Bone marrow (tissue), 2 donors: ENCODE measurements around the gene NPC1L1.

Experiments
- DNase-seq, 2 donors: peaks; one replicate each; lab custom pipeline; 2025; lab: John Stamatoyannopoulos, UW

NPC1L1 gene, protein sequence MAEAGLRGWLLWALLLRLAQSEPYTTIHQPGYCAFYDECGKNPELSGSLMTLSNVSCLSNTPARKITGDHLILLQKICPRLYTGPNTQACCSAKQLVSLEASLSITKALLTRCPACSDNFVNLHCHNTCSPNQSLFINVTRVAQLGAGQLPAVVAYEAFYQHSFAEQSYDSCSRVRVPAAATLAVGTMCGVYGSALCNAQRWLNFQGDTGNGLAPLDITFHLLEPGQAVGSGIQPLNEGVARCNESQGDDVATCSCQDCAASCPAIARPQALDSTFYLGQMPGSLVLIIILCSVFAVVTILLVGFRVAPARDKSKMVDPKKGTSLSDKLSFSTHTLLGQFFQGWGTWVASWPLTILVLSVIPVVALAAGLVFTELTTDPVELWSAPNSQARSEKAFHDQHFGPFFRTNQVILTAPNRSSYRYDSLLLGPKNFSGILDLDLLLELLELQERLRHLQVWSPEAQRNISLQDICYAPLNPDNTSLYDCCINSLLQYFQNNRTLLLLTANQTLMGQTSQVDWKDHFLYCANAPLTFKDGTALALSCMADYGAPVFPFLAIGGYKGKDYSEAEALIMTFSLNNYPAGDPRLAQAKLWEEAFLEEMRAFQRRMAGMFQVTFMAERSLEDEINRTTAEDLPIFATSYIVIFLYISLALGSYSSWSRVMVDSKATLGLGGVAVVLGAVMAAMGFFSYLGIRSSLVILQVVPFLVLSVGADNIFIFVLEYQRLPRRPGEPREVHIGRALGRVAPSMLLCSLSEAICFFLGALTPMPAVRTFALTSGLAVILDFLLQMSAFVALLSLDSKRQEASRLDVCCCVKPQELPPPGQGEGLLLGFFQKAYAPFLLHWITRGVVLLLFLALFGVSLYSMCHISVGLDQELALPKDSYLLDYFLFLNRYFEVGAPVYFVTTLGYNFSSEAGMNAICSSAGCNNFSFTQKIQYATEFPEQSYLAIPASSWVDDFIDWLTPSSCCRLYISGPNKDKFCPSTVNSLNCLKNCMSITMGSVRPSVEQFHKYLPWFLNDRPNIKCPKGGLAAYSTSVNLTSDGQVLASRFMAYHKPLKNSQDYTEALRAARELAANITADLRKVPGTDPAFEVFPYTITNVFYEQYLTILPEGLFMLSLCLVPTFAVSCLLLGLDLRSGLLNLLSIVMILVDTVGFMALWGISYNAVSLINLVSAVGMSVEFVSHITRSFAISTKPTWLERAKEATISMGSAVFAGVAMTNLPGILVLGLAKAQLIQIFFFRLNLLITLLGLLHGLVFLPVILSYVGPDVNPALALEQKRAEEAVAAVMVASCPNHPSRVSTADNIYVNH (N-terminal part only)

DNA sequence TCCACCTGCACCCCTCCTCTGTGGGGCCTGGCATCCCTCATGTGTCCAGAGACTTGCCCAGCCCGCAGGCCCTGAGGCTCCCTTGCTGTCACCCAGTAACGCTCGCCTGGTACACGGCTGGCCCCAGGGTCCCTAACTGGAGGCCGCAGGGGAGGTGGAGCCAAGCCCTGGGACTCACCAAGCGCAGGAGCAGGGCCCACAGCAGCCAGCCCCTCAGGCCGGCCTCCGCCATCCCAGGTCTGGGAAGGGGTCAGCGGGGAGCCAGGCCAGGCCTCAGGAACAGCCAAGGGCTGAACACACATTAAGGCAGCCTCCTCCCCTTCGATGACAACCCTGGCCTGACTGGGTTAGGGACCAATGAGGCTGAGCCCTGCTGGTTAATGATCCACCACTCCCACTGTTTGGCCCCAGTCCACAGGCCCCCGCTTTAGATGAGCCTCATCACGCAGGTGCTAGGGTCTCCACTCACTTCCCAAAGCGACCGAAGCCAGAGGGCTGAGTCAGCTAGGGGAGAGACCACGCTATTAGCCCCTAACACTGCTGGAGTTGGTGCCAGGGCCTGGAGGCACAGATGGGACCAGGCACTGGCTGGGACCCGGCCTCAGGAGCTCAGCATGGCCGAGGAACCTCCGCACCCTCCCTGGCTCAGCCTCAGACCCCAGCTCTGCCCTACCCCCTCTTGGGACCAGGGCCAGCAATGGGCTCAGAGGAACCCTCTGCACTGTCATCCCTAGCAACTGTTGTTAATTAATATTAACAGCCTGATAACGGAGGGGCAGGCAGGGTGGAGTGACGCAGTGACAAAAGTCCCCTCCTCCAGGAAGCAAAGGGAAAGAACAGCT lies at the start of gene NPC1L1:
Gene NPC1L1, minus strand, starts transcription at position 303 of the 842 bp plus-strand sequence. Its CDS starts 71 bp downstream, at position 232.
- DNase-seq: no peak

DNA sequence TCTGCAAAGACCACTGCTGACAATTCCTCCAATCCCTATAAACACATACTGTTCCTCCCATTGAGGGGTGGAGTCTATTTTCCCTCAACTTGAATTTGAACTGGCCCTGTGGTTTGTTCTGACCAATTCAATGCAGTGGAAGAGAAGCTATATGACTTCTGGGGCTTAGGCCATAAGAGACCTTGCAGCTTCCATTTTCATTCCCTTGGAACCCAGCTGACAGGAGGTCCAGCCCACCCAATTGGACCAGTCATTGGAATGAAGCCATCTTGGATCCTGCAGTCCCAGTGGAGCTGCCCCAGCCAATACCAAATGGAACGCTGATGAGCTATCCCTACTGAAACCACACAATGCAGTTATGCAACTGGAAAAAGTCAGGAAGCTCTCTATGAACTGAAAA lies 49.8 kb upstream of the NPC1L1 start:
- DNase-seq: no peak

DNA sequence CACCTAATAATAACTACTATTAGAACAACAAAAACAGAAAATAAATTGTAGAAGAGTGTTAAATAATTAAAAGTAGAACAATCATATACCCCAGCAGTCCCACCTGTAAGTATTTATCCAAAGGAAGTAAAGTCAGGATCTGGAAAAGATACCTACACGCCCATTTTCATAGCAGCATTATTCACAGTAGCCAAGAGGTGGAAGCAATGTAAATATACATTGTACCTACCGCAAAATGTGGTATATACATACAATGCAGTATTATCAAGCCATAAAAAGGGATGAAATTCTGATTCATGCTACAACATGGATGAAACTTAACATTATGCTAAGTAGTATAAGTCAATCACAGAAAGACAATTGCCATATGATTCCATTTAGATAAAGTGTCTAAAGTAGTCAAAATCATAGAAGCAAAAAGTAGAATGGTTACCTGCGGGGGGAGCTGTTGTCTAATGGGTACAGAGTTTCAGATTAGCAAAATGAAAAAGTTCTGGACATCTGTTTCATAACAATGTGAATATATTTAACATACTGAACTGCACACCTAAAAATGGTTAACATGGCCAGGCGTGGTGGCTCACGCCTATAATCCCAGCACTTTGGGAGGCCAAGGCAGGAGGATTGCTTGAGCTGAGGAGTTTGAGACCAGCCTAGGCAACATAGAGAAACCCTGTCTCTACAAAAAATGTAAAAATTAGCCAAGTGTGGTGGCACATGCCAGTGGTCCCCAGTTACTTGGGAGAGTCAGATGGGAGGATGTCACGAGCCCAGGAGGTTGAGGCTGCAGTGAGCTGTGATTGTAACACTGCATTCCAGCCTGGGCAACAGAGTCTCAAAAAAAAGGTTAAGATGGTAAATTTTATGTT lies 46.9 kb upstream of the NPC1L1 start:
- peak; percentile 2 to 73 for DNase-seq

DNA sequence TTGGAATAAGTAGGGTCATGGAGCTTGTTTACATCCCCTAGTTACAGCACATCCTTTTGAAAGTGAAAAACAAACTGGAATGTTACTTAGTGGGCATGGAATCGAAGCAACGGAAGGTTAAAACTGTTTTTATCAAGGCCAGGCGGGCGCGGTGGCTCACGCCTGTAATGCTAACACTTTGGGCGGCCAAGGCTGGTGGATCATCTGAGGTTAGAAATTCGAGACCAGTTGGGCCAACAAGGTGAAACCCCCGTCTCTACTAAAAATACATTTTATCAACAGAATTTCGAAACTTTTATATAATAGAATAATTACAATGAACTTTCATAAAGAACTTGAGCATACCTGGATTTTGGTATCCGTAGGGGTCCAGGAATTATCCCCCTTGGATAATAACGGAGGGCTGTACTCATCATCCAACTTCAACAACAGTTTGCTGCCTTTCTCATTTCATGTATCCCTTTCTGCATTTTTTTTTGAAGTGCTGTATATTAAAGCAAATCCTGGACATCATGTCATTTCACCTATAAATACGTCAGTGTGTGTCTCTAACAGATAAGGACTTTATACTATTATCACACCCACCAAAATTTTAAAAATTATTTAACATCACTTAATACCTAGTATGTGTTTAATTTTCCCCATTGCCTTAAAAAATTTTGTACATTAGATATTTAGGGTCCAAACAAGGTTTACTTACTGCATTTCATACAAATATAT lies 42.2 kb upstream of the NPC1L1 start:
- DNase-seq: no peak

DNA sequence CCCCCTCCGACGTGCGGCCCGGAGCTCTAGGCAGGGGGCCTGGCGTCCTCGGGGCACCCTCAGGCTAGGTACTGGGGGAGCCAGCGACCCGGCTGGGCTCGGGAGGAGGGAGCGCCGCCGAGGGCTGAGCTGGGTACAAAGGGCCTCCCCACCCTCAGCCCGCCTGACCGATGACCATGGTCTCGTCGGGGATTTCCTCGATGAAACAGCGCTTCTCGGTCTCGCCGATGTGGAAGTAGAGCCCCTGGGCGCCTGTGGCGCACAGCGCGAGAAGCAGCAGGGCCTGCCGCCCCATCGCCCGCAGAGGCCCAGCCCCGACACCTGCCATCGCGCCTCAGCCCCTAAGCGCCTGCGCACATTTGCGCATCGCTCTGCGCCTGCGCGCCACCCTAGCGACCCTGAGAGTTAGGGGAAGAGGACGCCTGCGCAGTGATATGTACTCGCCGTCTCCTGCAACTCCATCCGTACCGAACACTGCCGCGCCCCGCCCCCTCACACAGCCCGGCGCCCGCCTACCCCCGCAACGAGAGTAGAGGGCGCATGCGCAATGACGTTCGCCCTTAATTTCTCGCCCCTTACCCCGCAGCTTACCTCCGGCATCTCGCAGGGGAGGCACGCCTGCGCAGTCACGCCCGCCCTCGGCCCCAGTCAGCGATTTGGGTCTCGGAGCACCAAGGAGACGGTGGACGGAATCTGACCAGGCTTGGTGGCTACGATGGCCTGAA lies 40.9 kb upstream of the NPC1L1 start, which contains the start of gene TMED4:
Gene TMED4, minus strand, starts transcription at position 353 of the 725 bp plus-strand sequence. Its CDS starts 25 bp downstream, at position 328.
- peak; percentile 97 to 100 for DNase-seq

DNA sequence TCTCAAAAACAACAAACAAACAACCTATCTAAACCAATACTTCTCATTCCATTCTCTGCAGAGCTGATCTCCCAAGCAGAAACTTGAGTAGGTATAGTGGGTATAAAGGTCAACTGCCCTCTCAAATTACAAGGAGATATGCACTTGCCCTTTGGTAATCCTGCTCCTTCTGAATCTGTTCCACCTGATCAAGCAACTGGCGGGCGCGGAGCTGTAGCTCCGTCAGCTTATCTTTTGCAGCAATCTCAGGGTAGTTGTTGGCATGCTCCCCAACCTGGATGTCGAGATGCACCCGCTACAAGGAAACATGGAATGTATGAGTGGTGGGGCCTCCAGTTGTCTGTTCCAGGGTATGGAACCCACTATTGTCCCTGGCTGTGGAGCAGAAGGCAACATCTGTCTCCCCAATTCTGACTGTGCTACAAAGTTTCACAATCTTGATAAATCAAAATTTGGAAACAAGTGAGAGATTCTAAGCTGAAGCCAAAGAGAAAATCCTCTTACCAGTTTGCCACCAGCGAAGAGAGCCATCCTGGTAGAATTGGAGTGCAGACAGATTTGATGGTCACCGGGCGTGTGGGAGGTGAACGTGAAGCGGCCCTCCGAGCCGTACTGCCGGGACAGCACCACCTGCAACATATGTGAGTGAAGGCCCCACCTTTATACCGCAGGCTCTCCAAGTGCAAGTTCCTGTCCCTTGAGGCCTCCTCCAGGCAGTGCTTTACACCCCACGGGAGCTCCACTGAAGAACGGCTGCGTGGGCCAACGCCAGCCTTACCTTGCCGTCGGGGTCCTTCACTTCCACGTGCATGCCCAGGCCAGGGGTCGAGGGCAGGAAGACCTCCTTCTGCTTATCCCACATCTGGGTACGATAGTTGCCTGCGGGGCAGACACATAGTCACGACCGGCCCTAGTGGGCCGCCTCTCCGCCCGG lies 40.1 kb upstream of the NPC1L1 start:
- no peak for DNase-seq

DNA sequence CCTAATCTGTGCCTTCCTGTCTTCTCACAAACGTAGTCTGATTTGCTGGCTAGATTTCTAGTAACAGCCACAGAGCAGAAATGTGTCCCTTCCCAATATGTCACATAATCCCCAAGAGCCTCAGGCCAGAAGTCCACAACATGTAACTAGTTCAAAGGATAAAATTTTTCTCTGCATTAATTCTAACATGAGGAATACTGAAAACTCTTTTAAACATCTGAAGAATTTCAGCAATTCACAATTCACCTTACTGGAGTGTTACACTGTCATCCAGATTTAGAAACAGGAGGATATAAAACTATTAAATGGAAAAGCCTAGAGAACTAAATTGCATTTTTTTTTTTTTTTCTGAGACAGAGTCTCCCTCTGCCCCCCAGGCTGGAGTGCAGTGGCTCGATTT lies 35.1 kb upstream of the NPC1L1 start:
- no peak for DNase-seq

DNA sequence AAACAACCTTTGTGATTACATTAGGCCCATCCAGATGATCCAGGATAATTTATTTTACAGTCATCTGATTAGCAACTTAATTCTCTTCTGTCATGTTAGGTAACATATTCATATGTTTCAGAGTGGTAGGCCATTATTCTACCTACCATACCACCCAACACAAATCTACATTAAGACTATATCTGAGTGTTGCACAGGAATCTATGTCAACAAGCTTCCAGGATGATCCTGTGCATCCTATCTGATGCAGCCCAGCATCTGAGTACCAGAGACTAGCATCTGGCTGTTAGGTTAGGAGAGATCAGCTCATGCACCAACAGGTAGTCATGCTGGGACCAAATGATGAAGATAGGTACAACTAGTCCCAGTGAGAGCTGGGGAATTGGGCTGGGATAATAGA lies 33.9 kb upstream of the NPC1L1 start:
- no peak for DNase-seq

DNA sequence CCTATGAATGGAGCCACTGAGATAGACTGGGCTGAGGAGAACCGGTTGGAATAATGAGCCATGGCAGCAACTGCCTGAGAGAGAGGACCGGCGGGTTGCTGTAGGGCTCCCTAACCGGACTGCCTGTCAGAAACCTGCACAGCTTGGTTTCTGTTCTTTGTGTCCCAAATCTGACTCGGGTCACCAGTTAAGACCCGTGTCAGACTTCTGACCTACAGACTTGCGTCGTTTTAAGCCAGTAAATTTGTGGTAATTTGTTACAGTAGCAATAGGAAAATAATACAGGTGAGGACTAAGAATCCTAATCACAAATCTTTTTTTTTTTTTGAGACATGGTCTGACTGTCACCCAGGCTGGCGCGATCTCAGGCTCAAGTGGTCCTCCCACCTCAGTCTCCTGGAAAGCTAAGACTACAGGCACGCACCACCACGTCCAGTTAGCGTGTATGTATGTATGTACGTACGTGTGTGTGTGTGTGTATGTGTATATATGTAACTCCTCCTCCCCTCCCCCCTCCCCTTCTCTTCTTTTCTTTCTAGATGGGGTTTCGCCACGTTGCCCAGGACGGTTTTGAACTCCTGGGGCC lies 33.2 kb upstream of the NPC1L1 start:
- no peak for DNase-seq

DNA sequence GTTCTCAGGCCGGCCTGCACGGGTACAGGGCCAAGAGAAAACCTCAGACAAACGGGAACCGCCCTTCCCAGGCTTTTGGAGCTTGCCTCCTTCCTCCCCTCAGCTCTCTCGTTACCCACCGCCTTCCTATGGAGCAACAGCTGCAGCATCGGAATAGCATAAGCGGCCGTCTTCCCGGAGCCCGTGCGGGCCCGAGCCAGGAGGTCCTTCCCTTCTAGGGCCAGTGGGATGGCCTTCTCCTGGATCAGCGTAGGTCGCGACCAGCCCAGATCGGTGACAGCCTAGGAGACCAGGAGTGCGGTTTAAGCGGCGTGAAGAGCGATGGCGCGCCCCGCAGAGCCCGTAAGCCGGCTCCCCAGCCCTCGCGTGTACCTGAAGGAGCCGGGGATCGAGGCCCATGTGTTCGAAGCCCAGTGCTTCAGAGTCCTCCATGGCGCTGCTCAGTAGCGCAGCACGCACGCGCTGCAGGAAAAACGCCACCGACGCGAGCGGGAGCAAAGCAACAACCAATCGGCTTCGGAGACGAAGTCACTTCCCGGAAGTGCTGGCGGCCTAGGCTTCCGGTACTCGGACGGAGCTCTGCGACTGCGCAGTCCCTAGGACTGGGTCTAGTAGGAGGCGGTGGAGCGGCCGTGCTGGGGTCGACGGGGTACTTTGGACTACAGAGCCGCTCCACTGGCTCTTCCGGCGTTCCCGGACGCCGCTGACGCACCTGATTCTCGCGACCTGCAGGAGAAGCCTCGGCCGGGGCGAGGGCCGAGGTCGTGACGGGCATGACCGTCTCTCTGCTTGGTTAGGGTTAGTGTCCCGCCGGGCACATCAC lies 32.5 kb upstream of the NPC1L1 start, which contains the start of gene DDX56:
Gene DDX56, minus strand, starts transcription at position 445 of the 823 bp plus-strand sequence. Its CDS starts 13 bp downstream, at position 432.
- peak; percentile 71 to 86 for DNase-seq

DNA sequence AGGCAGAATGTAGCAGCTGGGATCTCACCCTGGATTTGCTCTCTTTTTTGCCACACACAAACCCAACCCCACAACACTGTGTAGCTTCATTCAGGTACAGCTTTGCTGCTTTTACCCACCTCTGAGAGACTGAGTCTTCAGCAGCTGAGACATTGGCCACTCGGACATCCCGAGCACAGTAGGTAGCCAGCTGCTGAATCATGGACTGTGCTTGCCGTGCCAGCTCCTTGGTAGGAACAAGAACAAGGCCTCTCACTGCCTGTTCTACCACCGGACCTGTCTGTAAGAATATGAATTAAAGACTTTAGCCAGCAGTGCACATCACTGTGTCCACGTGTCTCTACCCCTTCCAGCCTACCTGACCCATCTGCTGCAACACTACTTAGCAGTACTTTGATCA lies 31.6 kb upstream of the NPC1L1 start:
- DNase-seq: no peak

DNA sequence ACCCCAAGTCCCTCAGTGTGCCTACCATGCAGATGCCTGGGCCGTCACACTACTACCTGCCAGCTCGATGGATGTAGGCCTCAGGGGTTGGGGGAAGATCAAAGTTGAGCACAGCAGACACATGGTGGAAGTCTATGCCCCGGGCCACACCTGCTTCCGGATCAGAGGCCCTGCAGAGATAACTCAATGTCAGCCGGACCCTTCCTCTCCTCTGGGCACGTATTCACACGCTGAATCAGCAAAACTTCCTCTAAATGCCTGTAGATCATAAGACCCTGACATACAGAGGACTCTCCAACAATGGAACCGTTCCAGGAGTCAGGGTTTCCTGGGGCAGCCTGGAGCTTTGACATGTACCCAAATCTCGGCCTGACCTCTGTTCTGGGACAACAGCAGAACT lies 28.8 kb upstream of the NPC1L1 start:
- DNase-seq: no peak

DNA sequence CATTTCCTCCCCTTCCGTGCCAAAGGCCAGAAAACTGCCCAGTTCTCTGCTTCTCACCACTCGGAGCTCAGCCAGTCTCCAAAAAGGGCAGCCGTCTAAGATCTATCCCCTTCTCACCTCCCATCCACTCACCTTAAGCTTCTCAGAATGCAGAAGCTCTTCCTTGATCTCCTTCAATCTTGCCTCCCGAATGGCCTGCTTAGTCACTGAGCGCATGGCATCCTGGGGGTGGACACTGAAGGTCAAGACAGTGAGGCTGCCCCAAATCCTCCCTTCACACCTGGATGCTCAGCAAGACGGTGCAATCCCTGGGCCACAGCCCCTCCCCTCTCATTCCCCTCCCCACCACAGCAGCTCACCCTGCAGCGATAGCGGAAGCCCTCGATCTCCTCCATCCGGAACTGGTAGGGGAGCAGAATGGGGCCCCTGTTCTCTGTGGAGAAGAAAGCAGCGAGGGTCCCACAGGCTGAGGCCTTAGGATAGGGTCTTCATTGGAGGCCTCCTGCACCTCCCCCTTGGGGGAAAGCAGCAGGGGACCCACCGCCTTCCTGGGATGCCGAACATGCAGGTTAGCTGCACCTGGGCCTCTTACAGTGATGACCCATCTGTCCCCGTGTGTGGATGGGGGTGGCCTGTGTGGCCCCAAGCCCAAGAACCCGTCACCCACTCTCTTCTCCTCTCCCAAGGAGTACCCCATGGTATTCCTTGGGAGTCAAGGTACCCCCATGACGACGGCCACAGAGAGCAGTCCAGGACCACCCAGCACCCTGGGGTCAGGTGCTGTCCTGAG lies 27.8 kb upstream of the NPC1L1 start:
- no peak for DNase-seq

DNA sequence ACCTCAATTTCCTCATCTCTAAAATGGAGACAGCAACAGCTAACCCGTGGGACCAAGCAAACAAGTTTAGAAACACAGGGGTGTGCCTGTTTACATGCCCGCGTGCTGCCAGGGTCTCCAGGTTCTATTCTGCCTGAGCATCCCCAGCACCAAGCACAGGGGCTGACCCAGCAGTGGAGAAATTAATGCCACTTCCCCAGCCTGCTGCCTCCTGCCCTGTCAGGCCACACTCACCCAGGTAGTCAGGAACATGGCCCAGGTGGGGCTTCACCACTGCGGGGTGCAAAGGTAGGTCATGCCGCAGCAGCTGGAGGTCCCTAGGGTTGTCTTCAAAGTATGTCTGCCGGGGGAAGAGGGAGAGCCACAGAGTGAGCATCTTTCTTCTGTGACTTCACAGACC lies 26.8 kb upstream of the NPC1L1 start:
- DNase-seq: no peak

DNA sequence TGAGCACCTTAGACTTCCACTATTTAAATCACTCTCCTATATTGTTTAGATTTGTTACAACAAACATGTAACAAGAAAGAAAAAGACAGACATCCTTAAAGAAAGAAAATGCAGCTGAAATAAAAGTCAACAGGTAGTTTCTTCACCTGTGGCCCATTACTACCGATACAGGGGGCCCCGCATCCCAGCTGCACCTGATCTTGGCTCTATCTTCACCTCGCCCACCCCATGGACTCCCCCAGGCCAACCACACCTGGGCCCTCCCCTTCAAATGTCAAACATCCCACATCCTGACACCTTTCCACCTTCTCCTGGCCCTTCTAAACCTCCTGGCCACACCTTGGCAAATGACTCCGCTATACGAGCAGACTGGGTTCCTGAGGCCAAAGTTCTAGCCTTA lies 25.6 kb upstream of the NPC1L1 start:
- DNase-seq: no peak
